Activated CD8-positive, alpha-beta memory T cell treated with anti-CD3 and anti-CD28 coated beads for 36 hours (primary cell): ENCODE measurements around the gene FHIT. TPM values are rescaled to one million over a fixed set of nuclear protein-coding genes. Genes with fewer than 3 reads are reported as not detected.

Experiments
- CTCF ChIA-PET: fragments of 350-600 bp; sonication (Branson Sonifier 250); formaldehyde crosslinking; loops from one replicate; lab custom pipeline; 2021; ENCODE audit warnings: antibody characterized with exemption; lab: Charles Lee
- POLR2A ChIA-PET: fragments of 350-600 bp; sonication (Branson Sonifier 250); formaldehyde crosslinking; loops from one replicate; lab custom pipeline; 2021; ENCODE audit warnings: antibody characterized with exemption; lab: Charles Lee
- total RNA-seq, 2 experiments: library from RNA; stranded (reverse); gene quantifications; one replicate each; pipeline ENCODE4 v1.2.3, GENCODE V29; 2021

FHIT gene
- total RNA-seq, 2 experiments from 2014 or later, result 5.0 to 5.7 TPM

DNA sequence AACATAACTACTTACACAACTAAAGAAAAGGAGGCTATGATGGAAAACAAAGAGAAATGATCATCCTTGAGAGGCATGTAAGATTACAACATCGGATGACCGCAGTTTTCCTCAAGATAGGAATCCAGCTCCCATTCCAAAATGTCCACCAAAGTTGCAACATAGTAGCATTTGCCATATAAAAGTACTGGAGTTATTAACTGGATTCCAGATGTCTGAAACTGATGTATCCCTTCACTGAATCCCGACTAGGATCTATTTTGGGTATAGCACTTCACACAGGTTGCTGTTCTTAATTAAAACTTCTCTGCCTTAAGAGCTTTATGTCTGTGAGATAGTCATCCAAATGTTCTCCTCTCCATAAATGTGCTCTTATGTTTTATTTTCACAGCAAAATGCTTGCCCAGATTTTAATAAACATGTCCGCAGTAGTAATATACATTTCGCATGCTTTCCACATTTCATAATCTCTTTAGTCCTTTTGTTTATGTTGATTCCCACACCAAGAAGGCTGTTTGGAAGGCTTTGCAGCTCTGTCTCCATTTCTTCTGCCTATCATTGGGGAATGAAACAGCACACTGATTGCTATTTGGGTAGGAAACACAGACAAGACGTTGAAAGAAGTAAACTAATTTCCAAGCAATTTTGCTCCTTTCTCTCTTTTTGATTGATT lies 1484.9 kb downstream of the FHIT start:
- ChIA-PET POLR2A (no interaction called here), CTCF (no interaction called here)

DNA sequence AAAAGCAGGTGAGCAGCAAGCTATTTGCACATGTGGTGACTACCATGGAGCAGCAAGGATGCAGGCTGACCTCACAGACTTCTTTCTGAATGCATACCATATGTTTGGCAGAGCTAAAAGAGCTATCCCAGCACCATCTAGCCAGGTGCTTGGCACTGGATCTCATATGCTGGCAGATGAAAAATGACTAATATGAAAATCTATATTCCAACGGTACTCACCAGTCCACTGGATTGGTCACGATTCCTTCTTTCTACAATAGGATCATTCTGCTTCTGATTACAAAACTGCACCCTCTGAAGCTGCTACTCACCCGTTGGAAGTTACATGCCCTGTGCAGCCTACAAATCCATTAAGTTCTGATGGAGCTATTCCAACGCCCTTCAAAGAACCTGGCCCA lies 1487.1 kb downstream of the FHIT start:
- CTCF ChIA-PET, result no interaction called here
- POLR2A ChIA-PET, result no interaction called here

GRCh38 chr3:59762941-59763340 lies 1488.3 kb downstream of the FHIT start:
- ChIA-PET CTCF (no interaction called here), POLR2A (no interaction called here)

DNA sequence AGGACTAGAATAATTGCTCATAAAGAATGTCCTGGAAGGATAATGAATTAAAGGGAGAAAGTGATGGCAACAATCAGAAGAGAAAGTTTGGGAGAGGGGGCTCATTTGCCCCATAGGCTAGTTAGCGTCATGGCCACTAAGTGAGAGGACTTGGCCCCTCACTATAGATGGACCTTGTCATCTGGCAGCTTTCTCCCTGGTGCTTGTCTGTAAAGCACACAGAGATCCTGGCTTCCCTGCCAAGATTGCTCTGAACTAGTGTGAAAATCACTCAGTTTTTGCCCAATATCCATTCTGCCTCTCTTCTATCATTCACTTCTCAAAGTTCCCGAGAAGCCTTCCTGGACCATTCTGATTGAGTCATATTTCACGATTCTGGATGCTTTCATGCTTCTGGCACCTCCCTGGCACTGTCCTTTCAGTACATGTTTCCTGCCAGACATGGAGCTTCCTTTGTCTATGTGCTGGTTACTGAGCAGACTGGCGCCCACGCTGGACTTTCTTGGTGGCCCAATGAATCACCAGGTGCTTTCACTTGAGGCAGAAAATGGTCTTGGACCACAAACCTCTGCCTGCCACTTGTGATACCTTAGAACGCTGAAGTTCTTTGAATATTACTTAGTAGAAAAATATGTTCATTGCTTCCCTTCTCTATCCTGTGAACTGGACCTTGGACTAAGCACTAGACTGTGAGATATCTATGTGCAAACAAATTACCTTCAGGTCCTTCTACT lies 1491.8 kb downstream of the FHIT start:
- POLR2A ChIA-PET, result no interaction called here
- CTCF ChIA-PET, result interaction anchor here (1.1 kb wide), 1 partner anchor 24 kb away, joined by 3 read pairs; no protein-coding TSS in a partner anchor

- POLR2A ChIA-PET, result no interaction called here
- CTCF ChIA-PET, result interaction anchor here (1.1 kb wide), 1 partner anchor 25 kb away, joined by 3 read pairs; no protein-coding TSS in a partner anchor
Measured at GRCh38 chr3:59758672-59759071, 1492.6 kb downstream of the FHIT start.

DNA sequence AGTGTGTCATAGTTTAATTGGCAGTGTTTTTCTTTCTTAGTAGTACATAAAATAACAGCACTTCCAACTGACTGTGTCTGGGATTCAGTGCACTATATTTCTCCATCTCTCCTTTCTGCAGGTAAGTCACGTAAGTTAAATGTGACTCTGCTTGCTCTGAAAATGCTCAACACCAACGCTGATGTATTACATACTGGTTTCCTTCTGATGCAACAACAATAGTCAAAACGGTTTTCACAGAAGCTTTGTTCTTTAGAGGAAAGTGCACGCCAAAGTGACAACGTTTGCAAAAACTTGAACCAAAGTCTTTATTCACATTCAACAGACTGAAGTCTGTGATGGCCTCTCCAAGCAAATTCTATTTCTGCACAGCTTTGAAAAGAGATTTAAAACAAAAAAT lies 1494.3 kb downstream of the FHIT start:
- CTCF ChIA-PET, result no interaction called here

GRCh38 chr3:59754456-59755129 lies 1496.7 kb downstream of the FHIT start:
- CTCF ChIA-PET, result interaction anchor here (0.7 kb wide), 1 partner anchor 63 kb away, joined by 3 read pairs; no protein-coding TSS in a partner anchor
- POLR2A ChIA-PET, result no interaction called here

More for the DNA sequence above, 1494.3 kb downstream of the FHIT start:
- POLR2A ChIA-PET, result no interaction called here

- ChIA-PET CTCF (no interaction called here), POLR2A (no interaction called here)
Measured at GRCh38 chr3:59753808-59754450, 1497.3 kb downstream of the FHIT start.

DNA sequence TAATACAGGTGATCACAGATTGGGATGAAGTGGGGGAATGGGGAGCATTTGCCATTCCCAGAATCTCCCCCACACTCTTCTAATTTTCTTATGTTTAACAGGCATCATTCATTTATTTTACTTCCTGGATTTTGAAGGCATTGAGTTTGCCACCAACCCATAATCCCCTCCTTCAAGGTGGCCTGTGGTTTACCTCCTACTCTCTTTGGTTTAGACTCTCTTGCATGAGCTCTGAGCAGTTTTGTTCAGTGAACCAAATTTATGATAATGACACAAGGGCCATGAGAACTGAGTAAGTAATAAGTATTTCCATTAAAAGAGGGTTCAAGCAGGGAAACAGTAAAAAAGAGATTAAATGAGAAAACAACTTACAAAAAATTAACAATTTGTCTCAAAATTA lies 1498.3 kb downstream of the FHIT start:
- ChIA-PET CTCF (interaction anchor here (0.6 kb wide), 1 partner anchor 174 kb away, joined by 4 read pairs; no protein-coding TSS in a partner anchor), POLR2A (no interaction called here)

DNA sequence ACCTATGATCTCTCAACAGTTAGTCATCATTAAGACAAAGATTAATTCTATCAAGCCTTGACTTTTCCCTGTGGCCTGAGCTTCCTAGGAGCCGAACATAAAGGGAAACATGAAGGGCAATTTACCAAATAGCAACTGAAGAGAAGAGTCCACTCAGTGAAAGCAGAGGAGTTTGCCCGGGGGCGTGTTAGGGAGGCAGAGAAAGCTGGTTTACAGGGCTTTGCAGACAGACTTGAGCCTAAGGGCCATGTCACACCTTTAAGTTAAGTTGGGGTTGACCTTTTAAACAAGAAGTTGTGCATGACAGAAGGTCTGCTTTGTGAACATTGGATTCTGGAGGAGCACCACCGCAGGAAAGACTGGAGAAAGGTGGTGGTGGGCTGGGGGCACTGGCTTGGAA lies 1499.6 kb downstream of the FHIT start:
- POLR2A ChIA-PET, result no interaction called here
- CTCF ChIA-PET, result no interaction called here

DNA sequence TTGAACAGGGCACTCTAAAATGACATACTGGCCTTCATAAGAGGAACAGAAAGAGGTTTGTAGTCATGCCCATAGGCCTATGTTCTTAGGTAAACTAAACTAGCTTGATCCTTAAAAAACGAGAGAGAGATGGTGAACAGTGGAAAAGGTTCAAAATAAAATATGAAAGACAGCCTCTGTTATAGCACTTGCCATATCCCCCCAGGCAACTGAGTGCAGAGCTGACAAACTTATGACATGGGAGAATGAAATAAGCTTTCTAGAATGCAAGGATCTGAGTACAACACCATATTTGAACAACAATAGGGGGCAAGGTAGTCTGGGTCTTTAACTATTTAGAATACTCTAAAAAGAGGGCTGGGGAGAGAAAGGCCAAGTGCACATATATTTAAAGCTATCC lies 1500.9 kb downstream of the FHIT start:
- POLR2A ChIA-PET, result no interaction called here
- CTCF ChIA-PET, result no interaction called here

- ChIA-PET POLR2A (no interaction called here), CTCF (no interaction called here)
Measured at GRCh38 chr3:59749291-59749690, 1502.0 kb downstream of the FHIT start.

DNA sequence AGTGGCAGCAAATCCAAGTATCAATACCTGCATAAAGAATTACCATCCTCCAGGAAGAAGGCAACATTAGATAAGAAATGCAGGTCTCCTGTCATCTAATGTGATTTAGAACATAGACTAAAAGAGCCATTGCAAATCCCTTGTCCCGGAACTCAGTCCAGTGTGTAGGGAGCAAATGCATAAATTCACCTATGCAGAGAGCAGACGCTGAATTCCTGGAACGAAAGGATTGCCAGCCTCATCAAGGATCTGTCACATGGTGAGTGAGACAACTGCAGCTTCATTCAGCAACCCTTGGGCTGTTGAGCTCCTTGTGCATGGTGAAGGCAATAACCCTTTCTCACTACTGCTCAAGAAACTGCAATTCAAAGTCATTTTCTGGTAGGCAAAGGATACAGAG lies 1504.7 kb downstream of the FHIT start:
- ChIA-PET POLR2A (no interaction called here), CTCF (no interaction called here)

- ChIA-PET POLR2A (no interaction called here), CTCF (interaction anchor here (0.8 kb wide), 1 partner anchor 25 kb away, joined by 3 read pairs; no protein-coding TSS in a partner anchor)
Measured at GRCh38 chr3:59737241-59737640, 1514.0 kb downstream of the FHIT start.

- CTCF ChIA-PET, result no interaction called here
- POLR2A ChIA-PET, result no interaction called here
Measured at GRCh38 chr3:59734061-59734460, 1517.2 kb downstream of the FHIT start.

DNA sequence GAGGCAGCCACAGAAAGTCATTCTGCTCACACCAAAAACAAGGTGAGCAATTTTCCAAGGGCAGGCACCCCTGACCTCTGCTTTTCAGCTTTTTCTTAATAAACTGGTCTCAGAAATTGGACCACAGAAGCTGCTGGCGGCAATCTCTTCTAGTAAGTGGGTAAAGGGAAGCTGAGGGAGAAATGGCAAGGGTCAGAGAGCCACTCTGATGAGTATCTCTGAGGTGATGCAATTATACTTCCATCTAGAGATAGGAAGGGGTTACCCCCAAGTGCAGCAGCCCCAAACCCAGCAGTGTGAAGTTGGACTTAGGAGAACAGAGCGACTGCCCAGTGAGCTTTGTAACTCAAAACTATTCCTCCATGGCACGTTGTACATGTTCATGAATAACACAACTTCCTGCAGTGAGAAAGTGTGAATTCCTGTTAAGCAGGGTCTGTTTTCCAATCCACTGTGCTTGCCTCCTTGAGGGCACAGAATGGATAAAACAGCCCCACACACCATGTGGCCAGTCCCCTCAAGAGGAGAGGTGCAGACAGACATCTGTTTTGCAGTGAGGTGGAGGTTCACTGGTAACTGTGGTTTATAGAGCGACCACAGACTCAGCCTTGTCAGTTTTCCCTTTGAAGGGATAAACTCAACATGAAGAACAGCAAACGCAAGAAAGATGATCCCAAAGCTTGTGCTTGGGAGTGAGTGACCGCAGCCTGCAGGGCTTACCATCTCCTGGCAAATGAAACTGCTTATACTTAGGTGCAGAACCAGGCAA lies 1518.0 kb downstream of the FHIT start:
- ChIA-PET POLR2A (no interaction called here), CTCF (no interaction called here)

- ChIA-PET CTCF (no interaction called here), POLR2A (no interaction called here)
Measured at GRCh38 chr3:59731943-59732342, 1519.3 kb downstream of the FHIT start.

DNA sequence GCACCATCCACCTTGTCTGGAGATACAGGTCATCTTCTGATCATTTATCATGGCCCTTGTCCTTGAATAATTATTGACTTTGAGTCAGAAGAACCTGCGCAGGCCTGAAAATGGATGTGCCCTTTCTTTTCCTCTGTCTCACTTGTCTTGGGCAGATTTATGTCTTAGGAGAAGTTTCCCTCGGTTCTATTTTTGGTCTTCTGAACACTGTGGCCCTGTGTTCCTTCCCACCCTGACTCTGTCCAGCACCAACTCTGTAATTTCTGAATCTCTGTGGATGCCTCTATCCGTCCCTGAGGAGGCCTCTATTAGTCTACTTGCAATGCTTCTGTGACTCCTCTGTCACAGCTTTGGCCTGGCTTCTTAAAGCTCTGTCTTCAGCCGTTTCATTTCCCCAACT lies 1520.7 kb downstream of the FHIT start:
- POLR2A ChIA-PET, result no interaction called here
- CTCF ChIA-PET, result no interaction called here

GRCh38 chr3:59728587-59728908 lies 1522.7 kb downstream of the FHIT start:
- POLR2A ChIA-PET, result no interaction called here
- CTCF ChIA-PET, result no interaction called here
